OCI-LY7 (cell line): Measurements from ENCODE around the gene OR2F1. TPM values are rescaled to one million over a fixed set of nuclear protein-coding genes. Genes with fewer than 3 reads are reported as not detected.

Experiments used
- BruUV-seq: library from RNA; stranded (reverse); fragments of 400-500 nt; replicated peaks from 2 replicates; lab custom pipeline; 2021; lab: Mats Ljungman, UMichigan
- CTCF ChIA-PET: fragments of 300-600 bp; sonication (Branson Sonifier 250); formaldehyde crosslinking; loops from one replicate; lab custom pipeline; 2022; ENCODE audit warnings: antibody characterized with exemption; ENCODE audit not compliant: unreplicated experiment; lab: Charles Lee
- POLR2A ChIA-PET: fragments of 300-600 bp; sonication (Branson Sonifier 250); formaldehyde crosslinking; loops from one replicate; lab custom pipeline; 2022; ENCODE audit warnings: antibody characterized with exemption; lab: Charles Lee
- DNase-seq: peaks from one replicate; pipeline ENCODE4 v3.0.0-alpha.2; 2015; ENCODE audit warnings: low spot score
- H2AFZ ChIP-seq: fragments of 200-600 bp; sonication (generic), shearing (Covaris generic); 2 replicates; pipeline ENCODE4 v1.6.1; 2014; ENCODE audit warnings: mild to moderate bottlenecking, antibody characterized with exemption, low read length, moderate library complexity
- H3K27ac ChIP-seq: fragments of 200-600 bp; sonication (generic); 2 replicates; pipeline ENCODE4 v1.5.1; 2014; ENCODE audit warnings: mixed run types, low read depth, mild to moderate bottlenecking, moderate library complexity, low read length, inconsistent platforms; ENCODE audit not compliant: poor library complexity, severe bottlenecking
- H3K36me3 ChIP-seq: fragments of 200-600 bp; sonication (generic); 2 replicates; pipeline ENCODE4 v1.6.1; 2014; ENCODE audit warnings: mild to moderate bottlenecking, antibody characterized with exemption, low read length, moderate library complexity, mixed read lengths; ENCODE audit not compliant: insufficient read depth
- H3K4me1 ChIP-seq: fragments of 200-600 bp; sonication (generic); 2 replicates; pipeline ENCODE4 v1.5.1; 2014; ENCODE audit warnings: mild to moderate bottlenecking, low read length; ENCODE audit not compliant: insufficient read depth, poor library complexity, severe bottlenecking
- H3K4me2 ChIP-seq: fragments of 200-600 bp; sonication (generic); 2 replicates; pipeline ENCODE4 v1.6.1; 2014; ENCODE audit warnings: mild to moderate bottlenecking, low read length
- H3K4me3 ChIP-seq: fragments of 200-600 bp; sonication (generic); 2 replicates; pipeline ENCODE4 v1.5.1; 2014; ENCODE audit warnings: mild to moderate bottlenecking, low read depth, low read length; ENCODE audit not compliant: poor library complexity, severe bottlenecking
- H3K79me2 ChIP-seq: fragments of 200-600 bp; sonication (generic); 2 replicates; pipeline ENCODE4 v1.6.1; 2016; ENCODE audit warnings: low read depth, mild to moderate bottlenecking, low read length, moderate library complexity, mixed read lengths; ENCODE audit not compliant: insufficient read depth
- H3K9me2 ChIP-seq: fragments of 200-600 bp; sonication (generic); 2 replicates; pipeline ENCODE4 v1.6.1; 2016; ENCODE audit warnings: mild to moderate bottlenecking, low read length, mixed read lengths; ENCODE audit not compliant: insufficient read depth
- H3K9me3 ChIP-seq: fragments of 200-600 bp; sonication (generic); 2 replicates; pipeline ENCODE4 v1.6.1; 2014; ENCODE audit warnings: mild to moderate bottlenecking, mixed run types, low read length, mixed read lengths
- H4K20me1 ChIP-seq: fragments of 200-600 bp; sonication (generic); 2 replicates; pipeline ENCODE4 v1.6.1; 2014; ENCODE audit warnings: mild to moderate bottlenecking, antibody characterized with exemption, low read length, moderate library complexity, mixed read lengths; ENCODE audit not compliant: insufficient read depth
- EZH2phosphoT487 ChIP-seq: fragments of 200-600 bp; sonication (generic); IDR thresholded peaks from 2 replicates; pipeline ENCODE4 v1.6.1; 2018; ENCODE audit warnings: low read depth, borderline replicate concordance, mild to moderate bottlenecking, mixed run types, antibody characterized with exemption, low read length, moderate library complexity, mixed read lengths
- intact Hi-C: fragments of 100-400 bp; cut with micrococcal nuclease; formaldehyde crosslinking; loops from one replicate; pipeline ENCODE4 v1.10.0; 2022; ENCODE audit not compliant: unreplicated experiment
- total RNA-seq, 2 experiments: library from RNA; depleted of rRNA in 1 of 2; stranded (reverse); fragments of >200 nt in 1 of 2; shearing (Covaris generic) in 1 of 2; gene quantifications; 2 replicates each; pipeline ENCODE4 v1.2.3, GENCODE V29; 2014 to 2022
- TF ChIP-seq, protein P1 (sequence below): fragments of 200-600 bp; sonication (generic); conservative IDR thresholded peaks from 2 replicates; pipeline ENCODE4 v1.5.1; 2014; ENCODE audit warnings: mild to moderate bottlenecking, antibody characterized with exemption, low read length, moderate library complexity, mixed read lengths

OR2F1 gene
- total RNA-seq, 2 experiments from 2014 or later: not detected

DNA sequence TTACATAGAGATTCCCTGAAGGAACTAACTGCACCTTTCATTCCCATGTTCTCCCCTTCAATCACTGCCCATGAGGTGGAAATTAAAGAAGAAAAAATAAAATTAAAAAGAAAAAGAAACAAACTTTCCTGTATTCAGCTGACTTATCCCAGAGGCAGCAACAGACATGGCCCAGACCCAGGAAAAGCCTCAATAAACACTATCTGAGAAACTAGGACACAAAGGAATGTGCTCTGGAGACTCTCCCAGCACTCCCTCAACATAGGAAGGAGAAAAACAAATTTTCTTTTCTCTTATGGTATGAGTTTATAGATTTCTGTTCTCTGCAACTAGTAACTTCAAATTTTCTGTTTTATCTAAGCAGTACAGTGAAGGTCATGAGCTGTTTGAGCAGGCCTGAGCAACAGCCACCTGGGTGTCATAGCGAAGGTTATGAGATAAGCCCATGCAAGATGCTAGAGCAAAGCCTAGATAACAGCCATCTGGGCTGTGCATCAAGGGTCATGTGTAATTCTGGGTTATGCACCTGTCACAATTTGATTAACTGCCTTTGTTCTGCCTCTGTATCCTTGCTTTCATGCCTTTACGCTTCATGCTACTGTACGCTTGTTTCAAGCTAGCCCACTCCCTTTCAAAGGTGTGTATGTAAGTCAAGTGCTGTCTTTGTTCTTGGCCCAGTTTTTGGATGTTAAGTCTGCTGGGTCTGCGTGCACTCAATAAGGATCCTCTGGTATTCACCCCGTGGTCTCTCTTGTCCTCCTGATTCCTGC lies 34.5 kb downstream of the OR2F1 start:
- no peaks in the 10 kb centered on the region for H3K9me3 ChIP-seq
- H3K4me3 ChIP-seq: no peak overlapping the region
- no peaks in the 10 kb centered on the region for H3K9me2 ChIP-seq
- H4K20me1 ChIP-seq: no peaks in the 10 kb centered on the region
- intact Hi-C loops: no loop called here
- ChIA-PET CTCF (no interaction called here), POLR2A (no interaction called here)
- H3K36me3 ChIP-seq: no peaks in the 10 kb centered on the region
- no peaks in the 10 kb centered on the region for H3K4me1 ChIP-seq
- no TSS peak for BruUV-seq
- H3K4me2 ChIP-seq: no peak overlapping the region
- H2AFZ ChIP-seq: no peak overlapping the region
- no peaks in the 10 kb centered on the region for H3K79me2 ChIP-seq
- TF ChIP-seq, protein P1, sequence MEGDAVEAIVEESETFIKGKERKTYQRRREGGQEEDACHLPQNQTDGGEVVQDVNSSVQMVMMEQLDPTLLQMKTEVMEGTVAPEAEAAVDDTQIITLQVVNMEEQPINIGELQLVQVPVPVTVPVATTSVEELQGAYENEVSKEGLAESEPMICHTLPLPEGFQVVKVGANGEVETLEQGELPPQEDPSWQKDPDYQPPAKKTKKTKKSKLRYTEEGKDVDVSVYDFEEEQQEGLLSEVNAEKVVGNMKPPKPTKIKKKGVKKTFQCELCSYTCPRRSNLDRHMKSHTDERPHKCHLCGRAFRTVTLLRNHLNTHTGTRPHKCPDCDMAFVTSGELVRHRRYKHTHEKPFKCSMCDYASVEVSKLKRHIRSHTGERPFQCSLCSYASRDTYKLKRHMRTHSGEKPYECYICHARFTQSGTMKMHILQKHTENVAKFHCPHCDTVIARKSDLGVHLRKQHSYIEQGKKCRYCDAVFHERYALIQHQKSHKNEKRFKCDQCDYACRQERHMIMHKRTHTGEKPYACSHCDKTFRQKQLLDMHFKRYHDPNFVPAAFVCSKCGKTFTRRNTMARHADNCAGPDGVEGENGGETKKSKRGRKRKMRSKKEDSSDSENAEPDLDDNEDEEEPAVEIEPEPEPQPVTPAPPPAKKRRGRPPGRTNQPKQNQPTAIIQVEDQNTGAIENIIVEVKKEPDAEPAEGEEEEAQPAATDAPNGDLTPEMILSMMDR: no peak
- TF ChIP-seq EZH2phosphoT487: no peak
- H3K27ac ChIP-seq: no peak overlapping the region
- DNase-seq: no peak

GRCh38 chr7:143992670-143993069 lies 38.0 kb downstream of the OR2F1 start:
- H4K20me1 ChIP-seq: no peaks in the 10 kb centered on the region
- no peaks in the 10 kb centered on the region for H3K9me3 ChIP-seq
- BruUV-seq: no TSS peak
- H3K79me2 ChIP-seq: no peaks in the 10 kb centered on the region
- no peak overlapping the region for H3K27ac ChIP-seq
- intact Hi-C loops: no loop called here
- no peak overlapping the region for H3K4me2 ChIP-seq
- H3K4me3 ChIP-seq: no peak overlapping the region
- TF ChIP-seq, protein P1: no peak
- no peak for TF ChIP-seq EZH2phosphoT487
- POLR2A ChIA-PET: no interaction called here
- no peaks in the 10 kb centered on the region for H3K4me1 ChIP-seq
- H3K36me3 ChIP-seq: no peaks in the 10 kb centered on the region
- CTCF ChIA-PET: no interaction called here
- no peak overlapping the region for H2AFZ ChIP-seq
- no peak for DNase-seq
- H3K9me2 ChIP-seq: no peaks in the 10 kb centered on the region

- Histone ChIP-seq H3K9me3 (no peaks in the 10 kb centered on the region), H3K9me2 (no peaks in the 10 kb centered on the region), H3K4me3 (no peak overlapping the region), H3K4me1 (no peaks in the 10 kb centered on the region), H2AFZ (no peak overlapping the region), H3K36me3 (no peaks in the 10 kb centered on the region), H3K27ac (no peak overlapping the region), H4K20me1 (no peaks in the 10 kb centered on the region), H3K4me2 (no peak overlapping the region), H3K79me2 (no peaks in the 10 kb centered on the region)
- ChIA-PET POLR2A (no interaction called here), CTCF (no interaction called here)
- TF ChIP-seq EZH2phosphoT487: no peak
- TF ChIP-seq, protein P1: no peak
- no TSS peak for BruUV-seq
- DNase-seq: no peak
- intact Hi-C loops: no loop called here
These were observed 39.3 kb downstream of the OR2F1 start for GRCh38 chr7:143993924-143994323.
